Immature natural killer cell (primary cell): ENCODE results near the gene SRD5A1. TPM values are rescaled to one million over a fixed set of nuclear protein-coding genes. Genes with fewer than 3 reads are reported as not detected.

ENCODE experiments used
- polyA plus RNA-seq, 3 donors: library from polyadenylated mRNA; unstranded; fragments of 300-500 nt; fragmentation: Illumina TruSeq; gene quantifications; one replicate each; pipeline ENCODE4 v1.2.3, GENCODE V29; 2021

Gene SRD5A1
- polyA plus RNA-seq, 3 donors from 2014 or later = 4.8 to 9.6 (median 9.3) TPM

Other genes with a start within 250 kb of the SRD5A1 start
- not detected for gene UBE2QL1, start 184.6 kb upstream of the SRD5A1 start, polyA plus RNA-seq
- 10 to 100 TPM; 21.0 to 53.7 (median 29.1) TPM for gene NSUN2, start 396 bp upstream of the SRD5A1 start, polyA plus RNA-seq
- 1 to 10 TPM in 1 of 3 donors, under 1 TPM in 2; 0.05 to 1.6 (median 0.84) TPM for gene TENT4A, start 80.0 kb downstream of the SRD5A1 start, polyA plus RNA-seq